Measurements from ENCODE around the gene SOBP.

DNA sequence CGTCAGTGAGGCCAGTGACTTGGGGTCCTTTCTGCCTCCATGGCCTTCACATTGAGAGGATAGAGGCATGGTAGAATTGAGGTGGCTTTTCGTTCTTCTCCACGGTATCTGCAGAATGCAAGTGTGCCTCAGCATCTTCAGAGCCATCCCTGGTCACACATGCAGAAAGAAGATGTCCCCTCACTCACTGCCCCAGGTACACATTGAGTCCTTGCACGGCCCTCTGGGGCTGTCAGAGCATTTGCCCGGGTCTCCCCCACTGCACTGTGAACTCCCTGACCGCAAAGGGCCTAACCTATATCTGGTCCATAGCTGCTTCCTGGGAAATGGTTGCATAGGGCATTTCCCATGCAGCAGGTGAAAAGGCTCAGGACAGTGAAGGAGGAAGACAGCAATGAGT, 218.5 kb downstream of the SOBP start:
- TF ChIP-seq POLR2A (IDR thresholded peaks at IDR 0.05), result no peak
- TF ChIP-seq, protein P1, sequence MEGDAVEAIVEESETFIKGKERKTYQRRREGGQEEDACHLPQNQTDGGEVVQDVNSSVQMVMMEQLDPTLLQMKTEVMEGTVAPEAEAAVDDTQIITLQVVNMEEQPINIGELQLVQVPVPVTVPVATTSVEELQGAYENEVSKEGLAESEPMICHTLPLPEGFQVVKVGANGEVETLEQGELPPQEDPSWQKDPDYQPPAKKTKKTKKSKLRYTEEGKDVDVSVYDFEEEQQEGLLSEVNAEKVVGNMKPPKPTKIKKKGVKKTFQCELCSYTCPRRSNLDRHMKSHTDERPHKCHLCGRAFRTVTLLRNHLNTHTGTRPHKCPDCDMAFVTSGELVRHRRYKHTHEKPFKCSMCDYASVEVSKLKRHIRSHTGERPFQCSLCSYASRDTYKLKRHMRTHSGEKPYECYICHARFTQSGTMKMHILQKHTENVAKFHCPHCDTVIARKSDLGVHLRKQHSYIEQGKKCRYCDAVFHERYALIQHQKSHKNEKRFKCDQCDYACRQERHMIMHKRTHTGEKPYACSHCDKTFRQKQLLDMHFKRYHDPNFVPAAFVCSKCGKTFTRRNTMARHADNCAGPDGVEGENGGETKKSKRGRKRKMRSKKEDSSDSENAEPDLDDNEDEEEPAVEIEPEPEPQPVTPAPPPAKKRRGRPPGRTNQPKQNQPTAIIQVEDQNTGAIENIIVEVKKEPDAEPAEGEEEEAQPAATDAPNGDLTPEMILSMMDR (IDR thresholded peaks at IDR 0.05), result no peak
